Heart right ventricle (tissue), 16 donors: ENCODE measurements around the gene E2F1. TPM values are rescaled to one million over a fixed set of nuclear protein-coding genes. Genes with fewer than 3 reads are reported as not detected.

ENCODE experiments used
- ATAC-seq, 8 donors: fragments of 200-7000 bp; cut with Tn5 transposase; one replicate each; pipeline ENCODE4 v1.9.1; 2020; ENCODE audit warnings: mild to moderate bottlenecking in 8 of 8, moderate library complexity in 8 of 8, moderate number of reproducible peaks in 1 of 8
- DNase-seq, 2 donors: peaks; one replicate each; pipeline ENCODE4 v3.0.0-alpha.2; 2020
- H3K27ac ChIP-seq, 10 donors: fragments of 200-600 bp; sonication (generic) in 2 of 10; one replicate each; pipeline versions ENCODE4 v1.5.0 to v1.8.0; 2020 to 2022; ENCODE audit warnings: mild to moderate bottlenecking in 3 of 10
- H3K27me3 ChIP-seq, 7 donors: fragments of 200-600 bp; one replicate each; pipeline ENCODE4 v1.8.0; 2021 to 2022; ENCODE audit warnings: mild to moderate bottlenecking in 2 of 7
- H3K36me3 ChIP-seq, 9 donors: fragments of 200-600 bp; sonication (generic) in 1 of 9; one replicate each; pipeline versions ENCODE4 v1.5.0 to v1.8.0; 2020 to 2022; ENCODE audit warnings: mild to moderate bottlenecking in 2 of 9
- H3K4me1 ChIP-seq, 9 donors: fragments of 200-600 bp; sonication (generic) in 1 of 9; one replicate each; pipeline versions ENCODE4 v1.5.0 to v1.8.0; 2020 to 2022; ENCODE audit warnings: mild to moderate bottlenecking in 4 of 9
- H3K4me3 ChIP-seq, 10 donors: fragments of 200-600 bp; sonication (generic) in 2 of 10; one replicate each; pipeline versions ENCODE4 v1.5.0 to v1.8.0; 2020 to 2022; ENCODE audit warnings: mild to moderate bottlenecking in 7 of 10, moderate library complexity in 2 of 10
- H3K9me3 ChIP-seq, 11 donors: fragments of 200-600 bp in 10 of 11; sonication (generic) in 2 of 11; one replicate each; pipeline versions ENCODE4 v1.5.0 to v1.8.0; 2013 to 2022; ENCODE audit warnings: mild to moderate bottlenecking in 2 of 11, control low read depth in 1 of 11, moderate library complexity in 1 of 11
- WGBS, 2 donors: extraction: QIAGEN DNeasy Blood & Tissue Kit; methylation state at CpG; one replicate each; pipeline ENCODE4 v1.1.7; 2013; ENCODE audit warnings: inconsistent platforms in 1 of 2; 5-methylcytosine and 5-hydroxymethylcytosine counted together
- intact Hi-C, 10 donors: fragments of 100-400 bp; cut with DNase I; formaldehyde crosslinking; loops; one replicate each; pipeline versions ENCODE4 v1.11.1 to v1.14.2; 2022
- polyA plus RNA-seq, 2 donors: library from polyadenylated mRNA; stranded (reverse); fragments of 200-250 nt; gene quantifications; one replicate each; pipeline ENCODE4 v1.2.3, GENCODE V29; 2013
- total RNA-seq, 10 donors: library from RNA; stranded (reverse); fragmentation: NEBNext Ultra II Directional in 3 of 10; extraction: Animal tissue kit (Norgen Biotek cat#: 25700) in 3 of 10; gene quantifications; one replicate each; pipeline versions ENCODE4 v1.2.1 to v1.2.4, GENCODE V29; 2021 to 2023
- TF ChIP-seq, protein P1 (sequence below), 9 donors: fragments of 200-600 bp; sonication (generic) in 2 of 9; IDR thresholded peaks; one replicate each; pipeline versions ENCODE4 v1.5.0 to v1.8.0; 2021 to 2022; ENCODE audit warnings: antibody characterized with exemption in 9 of 9, mild to moderate bottlenecking in 5 of 9, moderate library complexity in 1 of 9
- donor health status: Arrhythmogenic right ventricular cardiomyopathy.
- donor health status: ischemic (EF 13 %, LVEDD 7.1; RV severe dilation, severe dysfunction).
- donor health status: healthy with polysubstance abuse.
- donor health status: DM: no; HTN: yes; CAD: no.
- donor health status: DM: no; HTN: no; CAD: no.
- donor health status: ischemic (EF 25% LVEDD 6.9; RV normal size, moderate dysfunction).
- donor health status: ischemic (EF 25% LVEDD 5.7; RV mildly dilated, moderate dysfunction).
- donor health status: healthy.
- donor health status: DM: yes; HTN: yes; CAD: no.
- donor health status: Ischemic cardiomyopathy.
- donor health status: ischemic (EF 35%, LVEDD 5.7; RV mildly dilated, moderate dysfunction).
- donor health status: nonischemic (EF 11% LVEDD 7.7; RV severe dilation, severe dysfunction).
- donor health status: DM: yes; HTN: yes; CAD: no.
- donor health status: PGD.
- donor health status: ischemic (EF 29% LVEDD 5.4; RV normal size, mild dysfunction).
- donor health status: nonischemic (EF 23%, LVEDD 6.1; RV moderate dilation, normal function).

The E2F1 gene
- total and polyA plus RNA-seq, 12 donors: 0.44 to 3.4 (median 1.2) TPM

DNA sequence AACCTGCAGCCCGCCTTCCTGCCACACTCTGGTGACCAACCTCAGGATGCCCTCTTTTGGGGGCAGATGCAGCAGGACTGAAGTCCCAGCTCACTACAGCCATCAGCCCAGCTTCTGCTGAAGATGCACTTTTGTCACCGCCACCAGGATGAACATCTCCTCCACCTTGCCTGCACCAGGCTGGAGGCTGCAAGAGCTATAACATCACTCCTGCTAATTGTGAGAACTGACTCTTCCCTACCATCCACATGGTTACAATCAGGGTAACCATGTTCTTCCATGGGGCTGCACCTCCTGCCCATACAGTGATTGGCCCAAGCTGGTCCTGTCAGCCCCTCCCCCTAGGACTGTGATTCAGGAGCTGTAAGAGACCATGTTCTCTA is 21.4 kb downstream of the E2F1 start:
- no peaks in the 10 kb centered on the region for H3K27me3 ChIP-seq
- no peaks in the 10 kb centered on the region for H3K9me3 ChIP-seq
- H3K4me3 ChIP-seq: no peak overlapping the region
- DNase-seq (no peak), ATAC-seq (no peak)
- H3K27ac ChIP-seq: no peak overlapping the region
- H3K36me3 ChIP-seq: peaks cover 0 to 22% (median 0%) of the 10 kb centered on the region in 9 donors
- peaks cover 19 to 53% (median 44%) of the 10 kb centered on the region in 9 donors for H3K4me1 ChIP-seq
- 97 to 98% methylated on average over 2 of the region's 2 CpGs for WGBS, 2 donors
- TF ChIP-seq, protein P1, sequence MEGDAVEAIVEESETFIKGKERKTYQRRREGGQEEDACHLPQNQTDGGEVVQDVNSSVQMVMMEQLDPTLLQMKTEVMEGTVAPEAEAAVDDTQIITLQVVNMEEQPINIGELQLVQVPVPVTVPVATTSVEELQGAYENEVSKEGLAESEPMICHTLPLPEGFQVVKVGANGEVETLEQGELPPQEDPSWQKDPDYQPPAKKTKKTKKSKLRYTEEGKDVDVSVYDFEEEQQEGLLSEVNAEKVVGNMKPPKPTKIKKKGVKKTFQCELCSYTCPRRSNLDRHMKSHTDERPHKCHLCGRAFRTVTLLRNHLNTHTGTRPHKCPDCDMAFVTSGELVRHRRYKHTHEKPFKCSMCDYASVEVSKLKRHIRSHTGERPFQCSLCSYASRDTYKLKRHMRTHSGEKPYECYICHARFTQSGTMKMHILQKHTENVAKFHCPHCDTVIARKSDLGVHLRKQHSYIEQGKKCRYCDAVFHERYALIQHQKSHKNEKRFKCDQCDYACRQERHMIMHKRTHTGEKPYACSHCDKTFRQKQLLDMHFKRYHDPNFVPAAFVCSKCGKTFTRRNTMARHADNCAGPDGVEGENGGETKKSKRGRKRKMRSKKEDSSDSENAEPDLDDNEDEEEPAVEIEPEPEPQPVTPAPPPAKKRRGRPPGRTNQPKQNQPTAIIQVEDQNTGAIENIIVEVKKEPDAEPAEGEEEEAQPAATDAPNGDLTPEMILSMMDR (IDR thresholded peaks at IDR 0.05): no peak
- intact Hi-C loops: loop anchor here in 5 of 10 donors (5.0 kb wide), 1 partner anchor 207 kb away; no protein-coding TSS in a partner anchor

DNA sequence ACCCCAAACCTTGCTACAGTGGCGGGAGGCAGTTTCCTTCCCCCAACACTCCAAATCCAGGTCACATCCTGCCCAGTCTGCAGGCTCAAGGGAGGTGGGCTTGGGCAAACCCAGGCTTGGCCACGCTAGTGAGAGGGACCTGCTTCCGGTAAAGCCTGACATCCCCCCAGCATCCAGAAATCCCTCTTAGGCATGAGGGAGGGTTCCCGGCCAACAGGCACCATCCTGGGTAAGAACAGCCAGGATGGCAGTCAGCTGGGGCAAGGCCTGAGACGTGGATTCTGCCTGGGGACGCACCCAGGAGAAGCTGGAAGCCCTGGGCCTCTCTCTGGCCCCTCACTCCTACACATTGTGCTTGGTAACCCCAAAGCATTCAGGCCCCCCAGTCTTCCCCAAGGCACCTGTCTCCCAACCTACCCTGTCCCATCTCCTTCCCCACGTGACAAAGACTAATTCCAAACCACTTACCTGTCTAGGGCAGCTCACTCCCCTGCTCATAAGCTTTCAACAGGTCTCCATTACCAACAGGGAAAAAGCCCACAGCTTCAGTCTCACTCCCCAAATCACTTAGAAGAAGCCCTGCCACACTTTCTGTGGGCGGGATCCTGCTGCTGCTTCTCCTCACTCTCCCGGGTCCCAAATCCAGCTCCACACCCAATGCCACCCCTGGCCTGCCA is 22.0 kb downstream of the E2F1 start:
- intact Hi-C loops: no loop called here
- Histone ChIP-seq H3K4me3 (peak overlapping the region; percentile 49 to 84 (median 77)), H3K27me3 (no peaks in the 10 kb centered on the region), H3K4me1 (peaks cover 19 to 50% (median 44%) of the 10 kb centered on the region in 9 donors), H3K27ac (peak overlapping the region; percentile 24 to 93 (median 84)), H3K9me3 (no peaks in the 10 kb centered on the region), H3K36me3 (peaks cover 0 to 22% (median 0%) of the 10 kb centered on the region in 9 donors)
- DNase-seq (no peak), ATAC-seq (no peak)
- 40 to 52% methylated on average over 9 of the region's 9 CpGs for WGBS, 2 donors
- TF ChIP-seq, protein P1 (IDR thresholded peaks at IDR 0.05): no peak

DNA sequence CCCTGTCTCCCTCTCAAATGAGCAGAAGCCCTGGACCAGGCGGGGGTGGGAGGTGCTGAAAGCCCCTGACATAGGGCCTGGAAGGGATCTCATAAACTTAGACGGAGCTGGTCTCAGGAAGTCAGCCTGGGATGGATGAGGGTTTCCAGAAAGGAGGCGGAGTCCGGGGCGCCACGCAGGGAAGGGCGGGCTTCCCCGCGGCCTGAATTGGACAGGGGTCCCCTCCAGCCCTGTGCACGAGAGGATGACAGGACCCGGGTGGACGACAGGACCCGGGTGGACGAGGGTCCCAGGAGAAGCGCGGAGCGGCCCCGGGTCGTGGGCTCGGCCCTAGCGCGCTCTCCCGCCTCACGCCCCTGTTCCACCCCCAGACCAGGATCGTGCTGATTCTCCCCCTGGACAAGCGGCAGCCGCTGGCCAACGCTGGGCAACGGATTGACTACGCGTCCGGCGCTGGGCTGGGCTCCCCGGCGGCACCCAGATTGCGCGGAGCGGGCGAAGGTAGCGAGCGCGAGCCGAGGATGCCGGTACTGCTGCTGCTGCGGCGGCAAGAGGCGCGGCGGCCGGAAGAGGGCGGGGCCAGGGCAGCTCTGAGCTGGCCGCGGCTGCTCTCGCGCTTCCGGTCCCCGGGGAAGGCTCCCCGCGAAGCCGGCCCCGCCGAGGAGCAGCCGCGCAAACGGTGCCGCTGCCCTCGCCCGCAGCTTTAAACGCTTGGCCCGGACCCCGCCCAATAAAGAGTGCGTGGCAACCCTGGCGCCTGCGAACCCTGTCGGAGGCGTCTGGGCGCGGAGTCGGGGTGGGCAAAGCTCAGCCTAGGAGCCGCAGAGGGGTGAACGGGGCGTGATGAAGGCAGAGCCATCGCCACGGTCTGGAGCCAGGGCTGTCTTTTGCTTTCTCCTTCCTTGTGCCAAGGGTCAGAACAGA is 22.8 kb downstream of the E2F1 start:
- peaks cover 19 to 48% (median 42%) of the 10 kb centered on the region in 9 donors for H3K4me1 ChIP-seq
- intact Hi-C loops: no loop called here
- DNase-seq (peak; percentile 81 to 87), ATAC-seq (peak; percentile 55 to 70 (median 62))
- H3K27me3 ChIP-seq: no peaks in the 10 kb centered on the region
- peak overlapping the region; percentile 24 to 93 (median 84) for H3K27ac ChIP-seq
- H3K36me3 ChIP-seq: peaks cover 0 to 22% (median 2%) of the 10 kb centered on the region in 9 donors
- 1% methylated on average over 84 of the region's 84 CpGs for WGBS, 2 donors
- peak overlapping the region; percentile 49 to 84 (median 77) for H3K4me3 ChIP-seq
- no peaks in the 10 kb centered on the region for H3K9me3 ChIP-seq
- TF ChIP-seq, protein P1 (IDR thresholded peaks at IDR 0.05): no peak

DNA sequence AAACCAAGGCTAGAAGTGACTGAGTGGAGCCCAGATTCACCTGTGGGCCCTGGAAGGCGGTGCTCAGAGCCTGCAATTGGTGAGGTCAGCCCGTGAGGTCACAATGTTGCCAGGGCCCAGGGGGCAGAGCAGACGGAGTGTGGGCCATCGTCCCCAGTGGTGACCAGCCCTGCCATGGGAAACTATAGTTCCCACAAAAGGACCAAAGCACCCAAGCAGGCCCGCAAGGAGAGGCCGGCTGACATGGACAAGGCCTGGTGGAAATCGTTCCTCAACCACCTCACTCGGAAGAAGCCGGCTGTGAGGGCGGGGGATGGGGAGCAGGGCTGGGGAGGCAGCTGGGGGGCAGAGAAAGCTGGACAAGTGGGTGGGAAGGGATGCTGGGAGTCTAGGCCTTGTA is 24.0 kb downstream of the E2F1 start, which contains the start of gene C20orf144:
Gene C20orf144, plus strand, starts transcription at position 156 of the 400 bp plus-strand sequence. Its CDS starts 19 bp downstream, at position 175.
- peaks cover 10 to 36% (median 30%) of the 10 kb centered on the region in 9 donors for H3K4me1 ChIP-seq
- no peak for ATAC-seq
- no peak for DNase-seq
- no peaks in the 10 kb centered on the region for H3K9me3 ChIP-seq
- intact Hi-C loops: no loop called here
- H3K36me3 ChIP-seq: peaks cover 0 to 35% (median 6%) of the 10 kb centered on the region in 9 donors
- H3K4me3 ChIP-seq: peak within 1 kb of the TSS; percentile 49 to 84 (median 77)
- TF ChIP-seq, protein P1 (IDR thresholded peaks at IDR 0.05): no peak
- H3K27ac ChIP-seq: peak within 1 kb of the TSS; percentile 24 to 93 (median 84)
- H3K27me3 ChIP-seq: no peaks in the 10 kb centered on the region
- 89 to 93% methylated on average over 10 of the region's 10 CpGs for WGBS, 2 donors
